Mammary epithelial cell (primary cell): ENCODE measurements around the gene TENM3.

ENCODE experiments used
- CTCF ChIP-seq, 2 donors: IDR thresholded peaks in 1 of 2; conservative IDR thresholded peaks in 1 of 2; 2 replicates each; pipeline ENCODE4 v1.5.1; 2011 to 2012; ENCODE audit warnings: inconsistent platforms in 2 of 2, low read length in 2 of 2, mild to moderate bottlenecking in 2 of 2, control low read depth in 1 of 2, low read depth in 1 of 2; ENCODE audit not compliant: insufficient read depth in 1 of 2; ENCODE audit errors: extremely low read depth in 1 of 2
- EZH2 ChIP-seq: IDR thresholded peaks from 2 replicates; pipeline ENCODE4 v1.6.1; 2012; ENCODE audit warnings: low read length, inconsistent platforms, borderline replicate concordance

GRCh38 chr4:182629096-182629495 lies 385.9 kb downstream of the TENM3 start:
- TF ChIP-seq CTCF (conservative IDR thresholded peaks at IDR 0.05 in 1 of 2, IDR thresholded peaks at IDR 0.05 in 1 of 2; ENCODE audit: extremely low read depth in 1 of 2, insufficient read depth in 1 of 2, low read depth in 1 of 2, low read length in 2 of 2) (no peak), EZH2 (no peak)
